ENCODE results near the gene KCNQ1OT1.

DNA sequence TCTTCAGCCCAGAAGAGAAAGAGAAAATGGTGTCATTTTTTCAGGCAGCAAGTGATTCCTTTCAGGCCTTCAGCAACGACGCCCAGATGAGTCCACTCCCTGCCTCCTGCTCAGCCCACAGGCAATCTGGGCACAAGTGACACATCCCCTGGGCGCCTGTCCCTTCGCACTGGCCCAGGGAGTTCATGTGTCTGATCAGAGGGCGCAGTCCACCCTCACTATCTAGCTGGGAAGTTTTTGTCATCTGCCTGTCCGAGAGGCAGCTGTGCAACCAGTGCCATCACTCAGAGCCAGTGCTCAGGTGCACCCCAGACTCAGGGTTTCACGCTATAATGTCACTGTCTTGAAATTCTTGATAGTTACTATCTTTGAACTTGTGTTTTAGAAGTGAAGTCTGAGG lies 1.4 kb upstream of the KCNQ1OT1 start:
- no peak for TF ChIP-seq CTCF (IDR thresholded peaks at IDR 0.05)
- no peak for TF ChIP-seq POLR2AphosphoS5 (IDR thresholded peaks at IDR 0.05)
